Measurements from ENCODE around the gene LYVE1.

LYVE1 gene

GRCh38 chr11:10587995-10588394, 19.5 kb upstream of the LYVE1 start:
- DNase-seq (ENCODE audit: low spot score), result no peak
- CTCF ChIA-PET, result no interaction called here
- no peak overlapping the region for H3K27ac ChIP-seq
- no peak for TF ChIP-seq CTCF (conservative IDR thresholded peaks at IDR 0.05; ENCODE audit: low read depth)
- POLR2A ChIA-PET (ENCODE audit: low non-redundant PET), result no interaction called here

DNA sequence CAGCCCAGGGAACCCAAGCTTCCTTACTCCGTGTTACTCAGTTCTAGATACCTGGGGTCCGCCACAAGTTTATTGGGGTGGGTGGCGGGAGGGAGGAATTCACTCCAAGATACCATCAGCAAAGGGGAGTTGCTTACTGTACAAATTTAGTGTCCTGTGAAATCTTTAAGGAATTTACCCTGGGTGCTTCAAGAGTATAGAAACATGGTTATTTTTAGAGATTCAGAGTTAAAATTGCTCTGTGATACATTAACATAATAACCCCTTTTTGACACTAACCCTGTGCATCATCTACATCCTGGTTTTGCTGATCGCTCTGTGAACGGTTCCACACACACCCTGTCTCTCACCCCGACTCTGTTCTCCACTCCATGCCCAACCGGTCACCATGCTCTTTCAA, 18.9 kb upstream of the LYVE1 start:
- DNase-seq (ENCODE audit: low spot score), result no peak
- no peak for TF ChIP-seq CTCF (conservative IDR thresholded peaks at IDR 0.05; ENCODE audit: low read depth)
- ChIA-PET POLR2A (ENCODE audit: low non-redundant PET) (no interaction called here), CTCF (no interaction called here)
- H3K27ac ChIP-seq, result no peak overlapping the region

DNA sequence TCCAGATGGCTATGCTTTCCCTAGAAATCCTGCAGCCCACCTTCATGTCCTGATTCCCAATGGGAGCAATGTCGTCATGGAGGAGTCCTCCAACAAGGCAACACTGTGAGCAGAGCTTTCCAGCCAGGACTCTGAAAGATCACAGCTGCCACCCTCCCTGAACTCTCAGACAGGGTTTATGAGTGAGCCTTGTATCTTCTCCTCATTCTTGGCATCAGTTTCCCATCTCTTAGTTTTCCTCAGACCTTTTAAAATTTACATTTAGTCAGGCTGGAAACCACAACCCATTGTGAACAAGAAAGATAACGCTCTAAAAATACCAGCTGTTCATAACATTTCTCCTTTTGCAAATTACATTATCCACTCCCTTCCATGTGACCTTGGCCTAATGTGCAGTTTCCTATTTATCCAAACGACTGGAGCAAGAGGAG, 15.6 kb upstream of the LYVE1 start:
- DNase-seq (ENCODE audit: low spot score), result no peak
- CTCF ChIA-PET, result no interaction called here
- H3K27ac ChIP-seq, result no peak overlapping the region
- POLR2A ChIA-PET (ENCODE audit: low non-redundant PET), result no interaction called here
- TF ChIP-seq CTCF (conservative IDR thresholded peaks at IDR 0.05; ENCODE audit: low read depth), result no peak

DNA sequence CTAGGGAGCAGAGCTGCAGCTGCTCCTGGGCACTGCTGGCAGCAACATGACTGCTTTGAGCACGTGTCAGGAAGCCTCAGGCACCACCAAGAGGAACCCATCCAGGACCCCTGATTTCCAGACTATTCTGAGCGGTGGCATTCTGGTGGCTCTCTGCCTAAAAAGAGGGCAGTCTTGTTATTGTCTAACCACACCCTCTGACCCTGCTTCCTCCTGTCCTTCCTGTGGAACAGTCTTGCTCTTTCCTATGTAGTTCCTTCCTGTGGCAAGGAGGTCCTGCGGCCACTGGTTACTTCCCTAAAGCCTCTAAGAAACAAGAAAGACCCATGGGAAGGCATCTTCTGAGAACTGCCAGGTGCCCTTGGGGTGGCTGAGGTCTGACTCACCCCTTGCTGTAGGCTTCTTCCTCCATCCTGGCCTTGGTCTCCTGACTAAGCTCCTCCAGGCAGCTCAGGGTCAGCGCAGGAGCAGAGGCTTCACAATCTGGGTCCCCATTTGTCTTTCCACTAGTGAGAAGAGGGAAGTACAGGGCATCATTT, 13.1 kb upstream of the LYVE1 start:
- no peak overlapping the region for H3K27ac ChIP-seq
- ChIA-PET POLR2A (ENCODE audit: low non-redundant PET) (no interaction called here), CTCF (interaction anchor here (0.6 to 0.7 kb wide), 2 partner anchors 50 to 75 kb away, joined by 4 read pairs; no protein-coding TSS in a partner anchor)
- no peak for TF ChIP-seq CTCF (conservative IDR thresholded peaks at IDR 0.05; ENCODE audit: low read depth)
- peak; percentile 27 for DNase-seq (ENCODE audit: low spot score)

DNA sequence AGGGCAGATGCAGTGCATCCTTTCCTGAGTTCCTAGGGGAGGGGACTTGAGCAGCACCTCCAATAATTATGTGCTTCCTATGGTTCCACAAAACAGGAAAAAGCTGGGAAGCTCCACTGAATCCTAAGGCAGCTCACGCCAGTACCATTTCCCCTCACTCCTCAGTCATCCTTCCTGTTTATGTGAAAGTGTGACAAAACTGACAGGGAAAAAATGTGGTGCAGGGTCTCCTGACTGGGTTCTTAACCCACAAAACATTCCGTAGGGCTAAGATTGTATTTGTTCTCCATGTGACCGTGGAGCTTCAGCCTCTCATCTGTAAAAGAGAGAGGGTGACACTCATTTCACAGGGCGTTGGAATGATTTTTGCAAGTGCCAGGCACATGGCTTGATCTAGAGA, 12.2 kb upstream of the LYVE1 start:
- H3K27ac ChIP-seq, result no peak overlapping the region
- CTCF ChIA-PET, result no interaction called here
- POLR2A ChIA-PET (ENCODE audit: low non-redundant PET), result no interaction called here

DNA sequence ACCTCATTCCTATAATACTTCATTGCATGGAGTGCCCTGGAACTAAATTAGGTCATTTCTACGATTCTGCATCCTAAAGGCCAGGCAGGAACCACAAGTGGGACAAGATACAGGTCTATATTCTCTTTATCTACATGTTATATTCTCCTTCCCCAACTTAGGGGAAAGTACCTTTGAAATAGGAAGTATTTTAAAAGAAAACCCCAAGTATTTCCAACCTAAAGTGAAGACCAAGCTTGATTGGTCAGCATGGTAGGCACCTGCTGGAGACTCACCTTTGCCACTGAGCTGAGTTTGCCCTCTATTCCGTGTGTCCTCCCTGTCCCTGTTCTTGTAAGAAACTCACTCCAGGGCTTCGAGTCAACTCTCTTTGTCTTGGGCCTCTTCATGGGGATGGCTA, 11.2 kb upstream of the LYVE1 start:
- POLR2A ChIA-PET (ENCODE audit: low non-redundant PET), result no interaction called here

More for the DNA sequence above, 12.2 kb upstream of the LYVE1 start:
- no peak for DNase-seq (ENCODE audit: low spot score)
- TF ChIP-seq CTCF (conservative IDR thresholded peaks at IDR 0.05; ENCODE audit: low read depth), result no peak

More for the DNA sequence above, 11.2 kb upstream of the LYVE1 start:
- no peak overlapping the region for H3K27ac ChIP-seq
- TF ChIP-seq CTCF (conservative IDR thresholded peaks at IDR 0.05; ENCODE audit: low read depth), result no peak
- DNase-seq (ENCODE audit: low spot score), result no peak
- CTCF ChIA-PET, result no interaction called here

All from RWPE1 (cell line).